ENCODE measurements around the gene MYO15B. TPM values are rescaled to one million over a fixed set of nuclear protein-coding genes. Genes with fewer than 3 reads are reported as not detected.

The MYO15B gene
- total RNA-seq, 2 donors from 2014 or later, result 210 to 462 TPM

GRCh38 chr17:75643643-75644017 lies 56.0 kb downstream of the MYO15B start:
- Histone ChIP-seq H3K27me3 (no peaks in the 10 kb centered on the region), H3K9me3 (no peaks in the 10 kb centered on the region), H3K27ac (peak overlapping the region; percentile 56), H3K9ac (ENCODE audit: low read depth in 2 of 2, low read length in 2 of 2) (peak overlapping the region in 1 of 2 donors; percentile 35), H3K4me1 (peaks cover 3% of the 10 kb centered on the region), H3K4me3 (no peak overlapping the region), H3K36me3 (no peaks in the 10 kb centered on the region)
- DNase-seq, result no peak
- no peak for TF ChIP-seq CTCF (IDR thresholded peaks at IDR 0.05)
- intact Hi-C loops (cut with DNase I), result no loop called here

GRCh38 chr17:75645501-75645888 lies 57.9 kb downstream of the MYO15B start:
- Histone ChIP-seq H3K27me3 (no peaks in the 10 kb centered on the region), H3K27ac (peak overlapping the region; percentile 97), H3K9me3 (no peaks in the 10 kb centered on the region), H3K4me1 (peaks cover 3% of the 10 kb centered on the region), H3K9ac (ENCODE audit: low read depth in 2 of 2, low read length in 2 of 2) (peak overlapping the region in 1 of 2 donors; percentile 84), H3K36me3 (no peaks in the 10 kb centered on the region), H3K4me3 (no peak overlapping the region)
- no peak for TF ChIP-seq CTCF (IDR thresholded peaks at IDR 0.05)
- peak; percentile 79 for DNase-seq
- intact Hi-C loops (cut with DNase I), result no loop called here

GRCh38 chr17:75645889-75646637 lies 58.5 kb downstream of the MYO15B start:
- intact Hi-C loops (cut with DNase I), result no loop called here
- Histone ChIP-seq H3K9ac (ENCODE audit: low read depth in 2 of 2, low read length in 2 of 2) (peak overlapping the region; percentile 54 to 84), H3K9me3 (no peaks in the 10 kb centered on the region), H3K36me3 (no peaks in the 10 kb centered on the region), H3K27me3 (no peaks in the 10 kb centered on the region), H3K4me1 (peaks cover 3% of the 10 kb centered on the region), H3K27ac (peak overlapping the region; percentile 97), H3K4me3 (no peak overlapping the region)
- DNase-seq, result peak; percentile 92
- TF ChIP-seq CTCF (IDR thresholded peaks at IDR 0.05), result no peak

GRCh38 chr17:75646638-75646992 lies 59.0 kb downstream of the MYO15B start:
- no peaks in the 10 kb centered on the region for H3K36me3 ChIP-seq
- peak overlapping the region; percentile 97 for H3K27ac ChIP-seq
- no peak overlapping the region for H3K4me3 ChIP-seq
- no peak for TF ChIP-seq CTCF (IDR thresholded peaks at IDR 0.05)
- H3K27me3 ChIP-seq, result no peaks in the 10 kb centered on the region
- H3K9me3 ChIP-seq, result no peaks in the 10 kb centered on the region
- peaks cover 3% of the 10 kb centered on the region for H3K4me1 ChIP-seq
- intact Hi-C loops (cut with DNase I), result no loop called here
- H3K9ac ChIP-seq (ENCODE audit: low read depth in 2 of 2, low read length in 2 of 2), result peak overlapping the region; percentile 20 to 84
- DNase-seq, result no peak

GRCh38 chr17:75647061-75647460 lies 59.5 kb downstream of the MYO15B start:
- no peak for TF ChIP-seq CTCF (IDR thresholded peaks at IDR 0.05)
- Histone ChIP-seq H3K36me3 (no peaks in the 10 kb centered on the region), H3K27me3 (no peaks in the 10 kb centered on the region), H3K9me3 (no peaks in the 10 kb centered on the region), H3K27ac (peak overlapping the region; percentile 97), H3K9ac (ENCODE audit: low read depth in 2 of 2, low read length in 2 of 2) (peak overlapping the region; percentile 20 to 84), H3K4me3 (no peak overlapping the region), H3K4me1 (peaks cover 1% of the 10 kb centered on the region)
- intact Hi-C loops (cut with DNase I), result no loop called here
- DNase-seq, result no peak

Measured in colonic mucosa (tissue), 4 donors.